OCI-LY1 (cell line): Measurements from ENCODE around the gene SSC5D.

Experiments used
- H2AFZ ChIP-seq: fragments of 200-600 bp; sonication (generic), shearing (Covaris generic); 2 replicates; pipeline ENCODE4 v1.6.0; 2014; ENCODE audit warnings: antibody characterized with exemption, mild to moderate bottlenecking, low read length
- H3F3A ChIP-seq: fragments of 200-600 bp; sonication (generic), shearing (Covaris generic); 2 replicates; pipeline ENCODE4 v1.6.0; 2014; ENCODE audit warnings: mild to moderate bottlenecking, antibody characterized with exemption, low read length, moderate library complexity; ENCODE audit not compliant: insufficient read depth
- H3K27ac ChIP-seq: fragments of 200-600 bp; sonication (generic); 2 replicates; pipeline ENCODE4 v1.5.1; 2014; ENCODE audit warnings: low read length, mixed run types, mild to moderate bottlenecking, low read depth; ENCODE audit not compliant: poor library complexity, severe bottlenecking
- H3K27me3 ChIP-seq: fragments of 200-600 bp; sonication (generic); 2 replicates; pipeline ENCODE4 v1.6.0; 2014; ENCODE audit warnings: antibody characterized with exemption, mild to moderate bottlenecking, low read length, moderate library complexity; ENCODE audit not compliant: insufficient read depth
- H3K36me3 ChIP-seq: fragments of 200-600 bp; sonication (generic); 2 replicates; pipeline ENCODE4 v1.6.1; 2014; ENCODE audit warnings: mild to moderate bottlenecking, antibody characterized with exemption, low read length, moderate library complexity, mixed read lengths; ENCODE audit not compliant: insufficient read depth
- H3K4me1 ChIP-seq: fragments of 200-600 bp; sonication (generic); 2 replicates; pipeline ENCODE4 v1.5.1; 2014; ENCODE audit warnings: mild to moderate bottlenecking, low read length, moderate library complexity; ENCODE audit not compliant: insufficient read depth, severe bottlenecking
- H3K4me2 ChIP-seq: fragments of 200-600 bp; sonication (generic), shearing (Covaris generic); 2 replicates; pipeline ENCODE4 v1.6.1; 2014; ENCODE audit warnings: low read length
- H3K4me3 ChIP-seq: fragments of 200-600 bp; sonication (generic); 2 replicates; pipeline ENCODE4 v1.5.1; 2014; ENCODE audit warnings: low read length, low read depth, mild to moderate bottlenecking, mixed read lengths; ENCODE audit not compliant: poor library complexity, severe bottlenecking
- H3K79me2 ChIP-seq: fragments of 200-600 bp; shearing (Covaris generic); 2 replicates; pipeline ENCODE4 v1.6.1; 2016; ENCODE audit warnings: mixed run types, low read length, mixed read lengths; ENCODE audit not compliant: insufficient read depth
- H3K9ac ChIP-seq: fragments of 200-600 bp; sonication (generic), shearing (Covaris generic); 2 replicates; pipeline ENCODE4 v1.6.1; 2014; ENCODE audit warnings: mild to moderate bottlenecking, low read length, mixed read lengths
- H3K9me2 ChIP-seq: fragments of 200-600 bp; sonication (generic), shearing (Covaris generic); 2 replicates; pipeline ENCODE4 v1.6.1; 2014; ENCODE audit warnings: low read depth, mild to moderate bottlenecking, low read length, mixed read lengths
- H3K9me3 ChIP-seq: fragments of 200-600 bp; shearing (Covaris generic); 2 replicates; pipeline ENCODE4 v1.6.1; 2014; ENCODE audit warnings: low read length, mixed read lengths
- H4K20me1 ChIP-seq: fragments of 200-600 bp; sonication (generic), shearing (Covaris generic); 2 replicates; pipeline ENCODE4 v1.6.0; 2016; ENCODE audit warnings: mild to moderate bottlenecking, low read length; ENCODE audit not compliant: insufficient read depth
- CTCF ChIP-seq: fragments of 200-600 bp; sonication (generic), shearing (Covaris generic); IDR thresholded peaks from 2 replicates; pipeline ENCODE4 v1.5.1; 2017; ENCODE audit warnings: mild to moderate bottlenecking, antibody characterized with exemption, low read length, moderate library complexity, mixed read lengths
- EZH2 ChIP-seq: fragments of 200-600 bp; sonication (generic), shearing (Covaris generic); IDR thresholded peaks from 2 replicates; pipeline ENCODE4 v1.8.0; 2017; ENCODE audit warnings: borderline replicate concordance, mixed run types, mild to moderate bottlenecking, antibody characterized with exemption, low read length, moderate library complexity, mixed read lengths

Gene SSC5D

GRCh38 chr19:55488986-55489710, 912 bp downstream of the SSC5D start:
- no peaks in the 10 kb centered on the region for H3F3A ChIP-seq
- TF ChIP-seq EZH2 (no peak), CTCF (no peak)
- H3K9me2 ChIP-seq, result no peaks in the 10 kb centered on the region
- H3K9me3 ChIP-seq, result no peaks in the 10 kb centered on the region
- no peak overlapping the region for H3K27ac ChIP-seq
- no peaks in the 10 kb centered on the region for H3K79me2 ChIP-seq
- no peak overlapping the region for H2AFZ ChIP-seq
- H3K4me2 ChIP-seq, result no peak overlapping the region
- H3K36me3 ChIP-seq, result no peaks in the 10 kb centered on the region
- no peak overlapping the region for H3K9ac ChIP-seq
- peaks cover 14% of the 10 kb centered on the region for H3K4me1 ChIP-seq
- H4K20me1 ChIP-seq, result no peaks in the 10 kb centered on the region
- H3K4me3 ChIP-seq, result no peak overlapping the region
- H3K27me3 ChIP-seq, result peaks cover 10% of the 10 kb centered on the region; the same call in 1 of the 2 replicates

GRCh38 chr19:55489711-55490477, 1.7 kb downstream of the SSC5D start:
- Histone ChIP-seq H3K9me2 (no peaks in the 10 kb centered on the region), H3K4me2 (no peak overlapping the region), H3K4me3 (no peak overlapping the region), H3K79me2 (no peaks in the 10 kb centered on the region), H3K9me3 (no peaks in the 10 kb centered on the region), H3K27me3 (peaks cover 10% of the 10 kb centered on the region; the same call in 1 of the 2 replicates), H3K36me3 (no peaks in the 10 kb centered on the region), H3F3A (no peaks in the 10 kb centered on the region), H3K27ac (no peak overlapping the region), H4K20me1 (no peaks in the 10 kb centered on the region), H3K9ac (no peak overlapping the region), H3K4me1 (peaks cover 8% of the 10 kb centered on the region), H2AFZ (no peak overlapping the region)
- TF ChIP-seq EZH2 (no peak), CTCF (no peak)

GRCh38 chr19:55490478-55491432, 2.5 kb downstream of the SSC5D start:
- Histone ChIP-seq H3K36me3 (no peaks in the 10 kb centered on the region), H3F3A (no peaks in the 10 kb centered on the region), H3K4me3 (no peak overlapping the region), H3K79me2 (no peaks in the 10 kb centered on the region), H2AFZ (no peak overlapping the region), H3K4me2 (no peak overlapping the region), H3K4me1 (peaks cover 1% of the 10 kb centered on the region), H3K27ac (no peak overlapping the region), H3K27me3 (peaks cover 10% of the 10 kb centered on the region; the same call in 1 of the 2 replicates), H4K20me1 (no peaks in the 10 kb centered on the region), H3K9ac (no peak overlapping the region), H3K9me3 (no peaks in the 10 kb centered on the region), H3K9me2 (no peaks in the 10 kb centered on the region)
- TF ChIP-seq EZH2 (no peak), CTCF (no peak)
